Measurements from ENCODE around the gene FGGY.
A peak's percentile ranks its signal among the peaks of the same experiment; 100 is the strongest.
"Not testable (repeated sequence)": the region's sequence is repeated elsewhere in the genome, so short reads cannot be mapped to it uniquely, and the experiment has no call there.

The FGGY gene

GRCh38 chr1:59601041-59601441 is 304.1 kb downstream of the FGGY start:
- no peak overlapping the region for H3K4me3 ChIP-seq
- TF ChIP-seq Cebpa-rat (IDR thresholded peaks at IDR 0.05) = no peak
- H3K4me1 ChIP-seq = peaks cover 0 to 18% (median 0%) of the 10 kb centered on the region in 10 experiments; a peak in 7 of 20 replicates
- H3K36me3 ChIP-seq = no peaks in the 10 kb centered on the region
- H3K27me3 ChIP-seq = no peaks in the 10 kb centered on the region
- H3K9me3 ChIP-seq (replicated peaks in 1 of 11) = no peaks in the 10 kb centered on the region
- H3K4me2 ChIP-seq = no peak overlapping the region
- no peak overlapping the region for H3K9ac ChIP-seq
- H3K27ac ChIP-seq = no peak overlapping the region
- H4K20me1 ChIP-seq = no peaks in the 10 kb centered on the region

GRCh38 chr1:59601811-59602210 is 304.9 kb downstream of the FGGY start:
- Histone ChIP-seq H3K9me3 (replicated peaks in 1 of 11) (no peaks in the 10 kb centered on the region), H3K4me3 (no peak overlapping the region), H3K4me2 (no peak overlapping the region), H3K27ac (no peak overlapping the region), H3K9ac (no peak overlapping the region), H3K36me3 (no peaks in the 10 kb centered on the region), H3K27me3 (no peaks in the 10 kb centered on the region), H4K20me1 (no peaks in the 10 kb centered on the region), H3K4me1 (peaks cover 0 to 15% (median 0%) of the 10 kb centered on the region in 10 experiments; a peak in 4 of 20 replicates)
- no peak for TF ChIP-seq Cebpa-rat (IDR thresholded peaks at IDR 0.05)

GRCh38 chr1:59604191-59604590 is 307.3 kb downstream of the FGGY start:
- peaks cover 0 to 15% (median 0%) of the 10 kb centered on the region in 10 experiments; a peak in 4 of 20 replicates for H3K4me1 ChIP-seq
- peaks cover 0 to 18% (median 0%) of the 10 kb centered on the region in 11 experiments; a peak in 3 of 22 replicates for H3K36me3 ChIP-seq
- H3K9me3 ChIP-seq (replicated peaks in 1 of 11) = no peaks in the 10 kb centered on the region; a peak in 1 of 22 replicates
- H3K27me3 ChIP-seq = no peaks in the 10 kb centered on the region
- TF ChIP-seq Cebpa-rat (IDR thresholded peaks at IDR 0.05) = no peak
- H3K4me2 ChIP-seq = no peak overlapping the region
- no peak overlapping the region for H3K4me3 ChIP-seq
- H3K9ac ChIP-seq = no peak overlapping the region
- no peaks in the 10 kb centered on the region for H4K20me1 ChIP-seq
- no peak overlapping the region for H3K27ac ChIP-seq

- H3K4me2 ChIP-seq = peak overlapping the region in 2 of 11 experiments; percentile 7 to 64; a peak in 3 of 22 replicates
- peaks cover 0 to 15% (median 0%) of the 10 kb centered on the region in 10 experiments; a peak in 4 of 20 replicates for H3K4me1 ChIP-seq
- peaks cover 0 to 5% (median 0%) of the 10 kb centered on the region in 11 experiments; a peak in 4 of 22 replicates for H3K9me3 ChIP-seq (replicated peaks in 1 of 11)
- peak overlapping the region in 1 of 11 experiments; percentile 25; a peak in 1 of 22 replicates for H3K27ac ChIP-seq
- no peak for TF ChIP-seq Cebpa-rat (IDR thresholded peaks at IDR 0.05)
- no peaks in the 10 kb centered on the region for H4K20me1 ChIP-seq
- H3K9ac ChIP-seq = no peak overlapping the region
- peaks cover 0 to 23% (median 0%) of the 10 kb centered on the region in 11 experiments; a peak in 3 of 22 replicates for H3K36me3 ChIP-seq
- H3K4me3 ChIP-seq = no peak overlapping the region
- H3K27me3 ChIP-seq = no peaks in the 10 kb centered on the region
These were observed 308.3 kb downstream of the FGGY start for GRCh38 chr1:59605184-59605583.

- Histone ChIP-seq H3K36me3 (peaks cover 0 to 24% (median 0%) of the 10 kb centered on the region in 11 experiments; a peak in 8 of 22 replicates), H3K9ac (no peak overlapping the region), H3K27ac (peak overlapping the region in 1 of 11 experiments; percentile 25; a peak in 2 of 22 replicates), H3K4me2 (peak overlapping the region in 2 of 11 experiments; percentile 7 to 64; a peak in 3 of 22 replicates), H3K4me1 (peaks cover 0 to 15% (median 0%) of the 10 kb centered on the region in 10 experiments; a peak in 4 of 20 replicates), H3K27me3 (no peaks in the 10 kb centered on the region), H3K9me3 (replicated peaks in 1 of 11) (peaks cover 0 to 11% (median 4%) of the 10 kb centered on the region in 11 experiments; a peak in 12 of 22 replicates), H4K20me1 (no peaks in the 10 kb centered on the region), H3K4me3 (no peak overlapping the region)
- no peak for TF ChIP-seq Cebpa-rat (IDR thresholded peaks at IDR 0.05)
These were observed 308.9 kb downstream of the FGGY start for GRCh38 chr1:59605761-59606160.

GRCh38 chr1:59609245-59609644 is 312.4 kb downstream of the FGGY start:
- TF ChIP-seq Cebpa-rat (IDR thresholded peaks at IDR 0.05) = no peak
- H3K9ac ChIP-seq = no peak overlapping the region
- H3K27ac ChIP-seq = no peak overlapping the region
- H3K9me3 ChIP-seq (replicated peaks in 1 of 11) = peaks cover 0 to 15% (median 8%) of the 10 kb centered on the region in 11 experiments; a peak in 13 of 22 replicates
- H3K4me3 ChIP-seq = no peak overlapping the region
- H3K36me3 ChIP-seq = peaks cover 0 to 26% (median 0%) of the 10 kb centered on the region in 11 experiments; a peak in 8 of 22 replicates
- H3K27me3 ChIP-seq = no peaks in the 10 kb centered on the region
- no peak overlapping the region for H3K4me2 ChIP-seq
- peaks cover 0 to 15% (median 0%) of the 10 kb centered on the region in 10 experiments; a peak in 4 of 20 replicates for H3K4me1 ChIP-seq
- H4K20me1 ChIP-seq = no peaks in the 10 kb centered on the region

GRCh38 chr1:59610499-59610898 is 313.6 kb downstream of the FGGY start:
- not testable (repeated sequence) for H3K4me3 ChIP-seq, H4K20me1 ChIP-seq, H3K4me1 ChIP-seq, H3K27ac ChIP-seq, H3K4me2 ChIP-seq, H3K9ac ChIP-seq, H3K27me3 ChIP-seq
- peaks cover 0 to 15% (median 8%) of the 10 kb centered on the region in 11 experiments; a peak in 13 of 22 replicates for H3K9me3 ChIP-seq (replicated peaks in 1 of 11)
- peaks cover 0 to 26% (median 0%) of the 10 kb centered on the region in 11 experiments; a peak in 8 of 22 replicates for H3K36me3 ChIP-seq

GRCh38 chr1:59617434-59617833 is 320.5 kb downstream of the FGGY start:
- Histone ChIP-seq H3K4me3 (no peak overlapping the region), H3K36me3 (no peaks in the 10 kb centered on the region), H3K9ac (no peak overlapping the region), H3K4me2 (no peak overlapping the region), H3K27ac (no peak overlapping the region), H3K9me3 (replicated peaks in 1 of 11) (no peaks in the 10 kb centered on the region), H3K4me1 (no peaks in the 10 kb centered on the region), H3K27me3 (no peaks in the 10 kb centered on the region), H4K20me1 (no peaks in the 10 kb centered on the region)
- TF ChIP-seq Cebpa-rat (IDR thresholded peaks at IDR 0.05) = no peak

- H3K4me3 ChIP-seq = no peak overlapping the region
- no peaks in the 10 kb centered on the region for H3K36me3 ChIP-seq
- no peaks in the 10 kb centered on the region for H3K27me3 ChIP-seq
- no peaks in the 10 kb centered on the region for H3K4me1 ChIP-seq
- H3K4me2 ChIP-seq = no peak overlapping the region
- H4K20me1 ChIP-seq = no peaks in the 10 kb centered on the region
- peaks cover 0 to 3% (median 0%) of the 10 kb centered on the region in 11 experiments; a peak in 1 of 22 replicates for H3K9me3 ChIP-seq (replicated peaks in 1 of 11)
- no peak overlapping the region for H3K27ac ChIP-seq
- TF ChIP-seq Cebpa-rat (IDR thresholded peaks at IDR 0.05) = no peak
- no peak overlapping the region for H3K9ac ChIP-seq
These were observed 322.7 kb downstream of the FGGY start for GRCh38 chr1:59619557-59619956.

- no peak overlapping the region for H3K4me2 ChIP-seq
- no peak overlapping the region for H3K4me3 ChIP-seq
- H3K9ac ChIP-seq = no peak overlapping the region
- no peak for TF ChIP-seq Cebpa-rat (IDR thresholded peaks at IDR 0.05)
- no peak overlapping the region for H3K27ac ChIP-seq
- H3K4me1 ChIP-seq = no peaks in the 10 kb centered on the region
- no peaks in the 10 kb centered on the region for H4K20me1 ChIP-seq
- no peaks in the 10 kb centered on the region for H3K36me3 ChIP-seq
- H3K9me3 ChIP-seq (replicated peaks in 1 of 11) = peaks cover 0 to 5% (median 0%) of the 10 kb centered on the region in 11 experiments; a peak in 2 of 22 replicates
- H3K27me3 ChIP-seq = no peaks in the 10 kb centered on the region
These were observed 328.5 kb downstream of the FGGY start for GRCh38 chr1:59625384-59625783.

Data from BLaER1 treated with 17β-estradiol and CSF1 and Interleukin-3, amounts not matched to agents 10 nM and 100 nM (cell line).